Spinal cord (tissue), 10 donors: ENCODE results near the gene NR2C2. TPM values are rescaled to one million over a fixed set of nuclear protein-coding genes. Genes with fewer than 3 reads are reported as not detected.

Source experiments
- DNase-seq, 6 donors: peaks; one replicate each; pipeline versions ENCODE4 v3.0.0 to v3.0.0-alpha.2; 2013 to 2015; ENCODE audit warnings: low spot score in 6 of 6, low read depth in 4 of 6
- H3K27ac ChIP-seq: one replicate; pipeline ENCODE4 v1.5.1; 2013; ENCODE audit warnings: low read depth, low read length, control low read depth
- H3K27me3 ChIP-seq: one replicate; pipeline ENCODE4 v1.6.1; 2013; ENCODE audit warnings: low read length; ENCODE audit not compliant: control insufficient read depth, insufficient read depth
- H3K36me3 ChIP-seq: one replicate; pipeline ENCODE4 v1.6.1; 2013; ENCODE audit warnings: low read length; ENCODE audit not compliant: control insufficient read depth, insufficient read depth
- H3K4me1 ChIP-seq: one replicate; pipeline ENCODE4 v1.6.1; 2013; ENCODE audit warnings: low read length; ENCODE audit not compliant: control insufficient read depth, insufficient read depth
- H3K4me3 ChIP-seq: one replicate; pipeline ENCODE4 v1.5.1; 2013; ENCODE audit warnings: low read depth, low read length, control low read depth
- H3K9me3 ChIP-seq: one replicate; pipeline ENCODE4 v1.6.1; 2013; ENCODE audit warnings: low read length; ENCODE audit not compliant: control insufficient read depth, insufficient read depth
- WGBS: methylation state at CpG from one replicate; pipeline ENCODE4 v1.1.5; 2013; ENCODE audit warnings: missing lambda C conversion rate; ENCODE audit not compliant: insufficient coverage; 5-methylcytosine and 5-hydroxymethylcytosine counted together
- polyA plus RNA-seq, 2 donors: library from polyadenylated mRNA; unstranded; fragments of 120-200 nt; gene quantifications; one replicate each; pipeline ENCODE4 v1.2.1, GENCODE V29; 2013; ENCODE audit not compliant: insufficient read length in 2 of 2
- total RNA-seq, 2 donors: library from RNA; depleted of rRNA in 1 of 2; stranded (reverse); fragments of 120-200 nt in 1 of 2; fragments of >200 nt in 1 of 2; gene quantifications; one replicate each; pipeline versions ENCODE4 v1.2.3 to v1.2.4, GENCODE V29; 2013 to 2014
- donor health status: healthy.

NR2C2 gene
- total and polyA plus RNA-seq, 4 donors: 41.4 to 56.5 (median 53.4) TPM

GRCh38 chr3:15009167-15009566 lies 61.8 kb downstream of the NR2C2 start:
- no peaks in the 10 kb centered on the region for H3K9me3 ChIP-seq
- WGBS: 100% methylated on average over 4 of the region's 5 CpGs
- H3K27me3 ChIP-seq: no peaks in the 10 kb centered on the region
- no peak overlapping the region for H3K4me3 ChIP-seq
- peaks cover 33% of the 10 kb centered on the region for H3K36me3 ChIP-seq
- H3K4me1 ChIP-seq: no peaks in the 10 kb centered on the region
- no peak for DNase-seq
- no peak overlapping the region for H3K27ac ChIP-seq

GRCh38 chr3:15010664-15011063 lies 63.3 kb downstream of the NR2C2 start:
- Histone ChIP-seq H3K27ac (no peak overlapping the region), H3K27me3 (no peaks in the 10 kb centered on the region), H3K4me1 (no peaks in the 10 kb centered on the region), H3K9me3 (no peaks in the 10 kb centered on the region), H3K4me3 (no peak overlapping the region), H3K36me3 (peaks cover 28% of the 10 kb centered on the region)
- WGBS: no CpG with 5 or more reads among the region's 1 CpG
- no peak for DNase-seq

GRCh38 chr3:15011174-15011573 lies 63.8 kb downstream of the NR2C2 start:
- Histone ChIP-seq H3K27ac (no peak overlapping the region), H3K36me3 (peaks cover 30% of the 10 kb centered on the region), H3K9me3 (no peaks in the 10 kb centered on the region), H3K4me3 (no peak overlapping the region), H3K4me1 (no peaks in the 10 kb centered on the region), H3K27me3 (no peaks in the 10 kb centered on the region)
- WGBS: 92% methylated on average over 5 of the region's 5 CpGs
- DNase-seq: no peak

GRCh38 chr3:15014606-15015328 lies 67.4 kb downstream of the NR2C2 start:
- H3K36me3 ChIP-seq: peaks cover 32% of the 10 kb centered on the region
- no CpG with 5 or more reads among the region's 3 CpGs for WGBS
- H3K9me3 ChIP-seq: no peaks in the 10 kb centered on the region
- H3K4me1 ChIP-seq: no peaks in the 10 kb centered on the region
- no peak overlapping the region for H3K4me3 ChIP-seq
- H3K27me3 ChIP-seq: no peaks in the 10 kb centered on the region
- DNase-seq: no peak
- no peak overlapping the region for H3K27ac ChIP-seq

GRCh38 chr3:15015456-15015855 lies 68.1 kb downstream of the NR2C2 start:
- Histone ChIP-seq H3K27me3 (no peaks in the 10 kb centered on the region), H3K4me3 (no peak overlapping the region), H3K4me1 (no peaks in the 10 kb centered on the region), H3K27ac (no peak overlapping the region), H3K9me3 (no peaks in the 10 kb centered on the region), H3K36me3 (peaks cover 34% of the 10 kb centered on the region)
- no peak for DNase-seq
- 96% methylated on average over 4 of the region's 4 CpGs for WGBS

GRCh38 chr3:15017191-15017590 lies 69.8 kb downstream of the NR2C2 start:
- H3K27ac ChIP-seq: no peak overlapping the region
- no peaks in the 10 kb centered on the region for H3K9me3 ChIP-seq
- peaks cover 41% of the 10 kb centered on the region for H3K36me3 ChIP-seq
- no peak overlapping the region for H3K4me3 ChIP-seq
- H3K4me1 ChIP-seq: no peaks in the 10 kb centered on the region
- DNase-seq: no peak
- no peaks in the 10 kb centered on the region for H3K27me3 ChIP-seq
- WGBS: 75% methylated on average over 2 of the region's 2 CpGs

GRCh38 chr3:15023249-15023648 lies 75.9 kb downstream of the NR2C2 start:
- WGBS: 81% methylated on average over 4 of the region's 5 CpGs
- Histone ChIP-seq H3K27ac (no peak overlapping the region), H3K4me3 (no peak overlapping the region), H3K4me1 (no peaks in the 10 kb centered on the region), H3K9me3 (no peaks in the 10 kb centered on the region), H3K36me3 (peaks cover 51% of the 10 kb centered on the region), H3K27me3 (no peaks in the 10 kb centered on the region)
- DNase-seq: no peak

GRCh38 chr3:15023719-15024118 lies 76.3 kb downstream of the NR2C2 start:
- H3K27me3 ChIP-seq: no peaks in the 10 kb centered on the region
- no peak overlapping the region for H3K27ac ChIP-seq
- no peak overlapping the region for H3K4me3 ChIP-seq
- WGBS: no CpG with 5 or more reads among the region's 2 CpGs
- no peak for DNase-seq
- peaks cover 55% of the 10 kb centered on the region for H3K36me3 ChIP-seq
- no peaks in the 10 kb centered on the region for H3K9me3 ChIP-seq
- H3K4me1 ChIP-seq: no peaks in the 10 kb centered on the region

GRCh38 chr3:15029625-15030024 lies 82.2 kb downstream of the NR2C2 start:
- Histone ChIP-seq H3K27me3 (no peaks in the 10 kb centered on the region), H3K4me1 (no peaks in the 10 kb centered on the region), H3K9me3 (no peaks in the 10 kb centered on the region), H3K27ac (no peak overlapping the region), H3K4me3 (no peak overlapping the region), H3K36me3 (peaks cover 75% of the 10 kb centered on the region)
- no peak for DNase-seq

GRCh38 chr3:15032650-15033049 lies 85.3 kb downstream of the NR2C2 start:
- peaks cover 69% of the 10 kb centered on the region for H3K36me3 ChIP-seq

More at GRCh38 chr3:15032650-15033049, 85.3 kb downstream of the NR2C2 start:
- H3K27me3 ChIP-seq: no peaks in the 10 kb centered on the region
- WGBS: 100% methylated on average over 1 of the region's 2 CpGs
- no peak for DNase-seq
- no peaks in the 10 kb centered on the region for H3K9me3 ChIP-seq
- no peak overlapping the region for H3K27ac ChIP-seq
- no peak overlapping the region for H3K4me3 ChIP-seq
- H3K4me1 ChIP-seq: no peaks in the 10 kb centered on the region
